Mucosa of gallbladder (tissue), 1 donor: ENCODE results near the gene ZBTB48. TPM values are rescaled to one million over a fixed set of nuclear protein-coding genes. Genes with fewer than 3 reads are reported as not detected.
"Not testable (repeated sequence)": the region's sequence is repeated elsewhere in the genome, so short reads cannot be mapped to it uniquely, and the experiment has no call there.

Source experiments
- DNase-seq: peaks from one replicate; pipeline ENCODE4 v3.0.0-alpha.2; 2020; ENCODE audit warnings: low spot score
- total RNA-seq: library from RNA; stranded (reverse); gene quantifications from one replicate; pipeline ENCODE4 v1.2.1, GENCODE V29; 2021
- donor health status: DM: no; HTN: no; CAD: no.

Gene ZBTB48
- total RNA-seq, 1 donor from 2014 or later = 55.1 TPM

GRCh38 chr1:6591222-6591621 is 11.4 kb downstream of the ZBTB48 start:
- no peak for DNase-seq

DNA sequence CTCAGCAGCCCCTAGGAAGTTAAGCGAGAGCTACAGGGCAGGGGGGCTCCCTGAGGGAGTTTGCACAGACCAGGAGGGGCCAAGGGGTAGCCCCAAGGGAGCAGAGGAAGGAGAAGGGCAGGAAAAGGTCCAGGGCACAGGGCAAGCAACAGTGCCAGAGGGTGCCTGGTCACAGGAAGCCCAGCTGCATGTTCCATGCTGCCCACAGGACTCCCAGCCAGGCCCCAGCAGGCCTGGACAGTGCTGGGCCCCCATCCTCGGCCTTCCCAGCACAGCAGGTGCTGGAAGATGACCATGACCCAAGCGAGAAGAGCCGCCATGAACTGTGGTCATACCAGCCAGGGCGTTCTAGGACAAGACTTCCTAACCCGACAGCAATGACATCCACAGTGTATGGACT is 11.8 kb downstream of the ZBTB48 start:
- no peak for DNase-seq

DNA sequence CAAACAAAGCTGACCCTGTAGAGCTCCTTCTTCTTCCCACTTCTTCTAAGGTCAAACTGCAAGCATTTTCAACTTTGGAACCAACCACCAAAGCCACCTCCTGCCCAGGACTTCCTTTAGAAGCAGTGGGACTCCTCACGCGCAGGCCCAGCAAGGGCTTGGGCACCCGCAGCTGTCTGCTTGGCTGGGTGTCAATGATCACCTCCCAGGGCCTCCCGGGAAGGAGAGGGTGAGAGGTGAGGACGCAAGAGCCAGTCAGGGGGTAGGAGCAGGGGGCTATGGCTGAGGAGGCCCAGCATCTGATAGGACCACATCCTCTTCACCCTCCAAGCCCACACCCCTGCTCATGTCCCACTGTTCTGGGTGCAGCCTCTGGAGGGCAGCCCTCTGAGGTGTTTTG is 12.6 kb downstream of the ZBTB48 start:
- DNase-seq = no peak

DNA sequence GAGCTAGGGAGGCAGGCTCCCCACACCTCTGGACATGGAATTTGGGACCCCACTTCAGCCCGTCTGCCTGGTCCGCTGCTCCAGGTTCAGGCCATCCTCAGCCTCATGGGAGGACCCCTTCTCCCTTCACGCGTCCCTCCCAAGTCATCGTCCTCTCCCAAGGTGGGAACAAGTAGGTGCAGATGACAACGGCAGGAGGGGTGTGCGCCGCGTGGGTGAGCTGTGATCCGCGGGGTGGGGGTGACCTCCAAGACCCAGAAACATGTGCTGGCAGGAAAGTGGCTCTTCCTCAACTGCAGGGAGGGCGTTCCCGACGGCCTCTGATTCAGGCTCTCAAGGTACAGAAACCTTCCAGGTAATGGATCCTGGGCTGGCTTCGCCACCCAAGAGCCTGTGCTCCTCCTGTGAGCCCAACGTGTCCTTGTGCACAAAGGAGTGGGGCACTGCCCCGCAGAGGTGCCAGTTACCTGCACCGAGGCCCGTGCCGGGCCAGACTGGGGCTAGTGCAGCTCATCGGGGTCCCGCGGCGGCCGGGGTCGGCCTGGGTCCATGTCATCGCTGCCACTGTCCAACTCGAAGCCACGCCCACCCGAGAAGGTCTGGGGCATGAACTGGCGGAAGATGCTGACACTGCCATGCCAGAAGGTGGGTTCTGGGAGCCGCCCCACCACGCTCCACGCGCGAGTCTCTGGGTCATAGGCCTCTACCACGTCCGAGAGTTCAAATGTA is 13.2 kb downstream of the ZBTB48 start:
- DNase-seq = no peak

DNA sequence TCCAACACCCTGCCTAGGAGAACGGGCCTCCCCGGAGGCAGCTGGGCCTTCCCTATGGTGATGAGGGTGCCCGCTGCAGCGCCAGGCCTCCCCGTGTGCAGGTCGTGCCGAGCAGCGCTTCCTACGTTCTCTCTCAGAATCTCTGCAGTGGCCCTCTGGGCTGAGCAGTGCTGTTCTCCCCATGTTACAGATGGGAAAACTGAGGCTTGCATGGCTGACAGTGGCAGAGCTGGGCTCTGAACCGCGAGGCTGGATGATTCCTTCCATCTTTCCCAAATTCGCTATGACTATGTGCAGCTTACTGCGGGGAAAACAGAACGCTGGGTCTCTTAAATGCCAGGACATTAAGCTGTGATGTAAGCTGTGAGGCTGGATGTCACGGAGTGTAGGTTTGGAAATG is 14.0 kb downstream of the ZBTB48 start:
- DNase-seq = no peak

- DNase-seq = no peak
Observed at GRCh38 chr1:6594977-6595740, 15.4 kb downstream of the ZBTB48 start.

GRCh38 chr1:6596351-6596750 is 16.6 kb downstream of the ZBTB48 start:
- DNase-seq = no peak

DNA sequence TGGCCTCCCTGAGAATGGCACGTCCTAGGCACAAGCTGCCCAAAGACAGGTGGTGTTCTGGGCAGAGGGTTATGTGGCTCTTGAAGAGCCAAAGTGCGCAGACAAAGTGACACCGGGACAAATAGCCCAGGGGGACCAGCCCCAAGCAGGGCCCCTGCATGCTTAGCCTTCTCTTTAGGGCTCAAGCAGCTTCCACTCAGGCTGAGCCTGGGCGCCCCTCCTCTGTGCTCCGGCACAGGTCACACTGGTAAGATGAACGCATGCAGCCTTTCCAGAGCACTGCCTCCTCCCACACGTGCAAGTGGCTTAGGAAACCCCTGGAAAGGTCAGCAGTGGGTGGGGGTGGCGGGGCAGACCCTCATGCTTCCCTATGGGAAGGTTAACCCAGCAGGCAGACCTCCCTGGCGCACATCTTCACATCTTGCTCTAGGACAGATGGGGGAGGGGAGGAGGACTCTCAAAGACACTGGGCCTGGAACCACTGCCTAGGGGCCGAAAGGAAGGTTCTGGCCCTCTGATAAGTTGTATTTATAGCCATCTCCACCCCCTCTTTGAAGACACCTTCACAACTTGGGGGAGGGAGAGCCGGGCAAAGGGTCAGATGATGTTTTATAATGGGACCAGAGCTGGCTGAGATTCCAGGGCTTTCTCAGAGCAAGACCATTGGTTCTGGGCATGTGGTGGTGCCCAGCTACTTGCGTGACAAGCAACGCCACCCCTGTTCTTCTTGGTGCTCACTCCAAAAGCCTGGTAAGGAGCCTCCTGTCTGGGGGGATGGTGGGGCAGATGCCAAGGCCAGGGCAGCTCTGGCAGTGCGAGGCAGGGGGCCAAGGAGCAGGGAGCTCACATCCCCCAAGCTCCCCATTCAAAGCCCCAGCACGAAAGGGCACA is 17.3 kb downstream of the ZBTB48 start:
- no peak for DNase-seq

GRCh38 chr1:6597777-6598131 is 18.0 kb downstream of the ZBTB48 start:
- no peak for DNase-seq

GRCh38 chr1:6599141-6599975 is 19.6 kb downstream of the ZBTB48 start:
- no peak for DNase-seq

GRCh38 chr1:6599991-6600390 is 20.2 kb downstream of the ZBTB48 start:
- not testable (repeated sequence) for DNase-seq

GRCh38 chr1:6600410-6601048 is 20.7 kb downstream of the ZBTB48 start:
- no peak for DNase-seq

DNA sequence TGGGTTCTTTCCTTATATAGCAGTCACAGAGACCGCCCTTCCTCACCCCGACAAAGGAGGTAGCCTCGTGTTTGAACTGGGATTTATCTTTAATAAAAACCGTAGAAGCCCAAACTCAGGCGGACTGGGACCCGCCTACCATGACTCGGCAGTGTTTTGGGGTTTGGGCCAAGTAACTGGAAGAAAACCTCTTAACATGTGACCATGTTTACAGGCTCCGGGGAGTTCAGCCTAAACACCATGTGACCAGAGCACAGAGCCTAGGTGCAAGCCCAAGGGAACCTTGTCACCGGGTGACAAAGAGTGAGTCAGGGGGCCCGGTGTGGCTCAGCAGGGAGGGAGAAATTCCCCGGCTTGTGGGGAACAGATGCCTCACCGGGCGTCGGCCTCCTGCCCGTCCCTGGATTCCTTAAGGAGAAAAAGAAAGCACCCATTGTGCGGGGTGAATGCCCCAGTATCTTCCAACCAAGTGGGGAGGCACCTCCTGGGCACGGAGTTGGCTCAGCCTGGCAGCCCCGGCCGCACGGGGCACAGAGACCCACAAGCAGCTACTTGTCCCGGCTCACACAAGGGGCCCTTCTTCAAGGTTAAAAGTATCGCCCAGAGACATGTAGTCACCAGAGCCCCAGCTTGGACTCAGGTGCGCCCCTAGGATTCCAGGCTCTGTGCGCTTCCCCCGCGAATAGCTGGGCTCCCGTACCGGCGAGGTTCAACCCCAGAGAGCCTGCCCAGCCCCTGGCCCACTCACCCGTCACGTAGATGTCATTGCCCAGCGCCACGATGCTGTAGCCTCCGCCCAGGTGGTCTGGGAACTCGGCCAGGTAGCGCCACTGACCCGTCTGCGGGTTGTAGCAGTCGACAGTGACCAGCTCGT is 21.5 kb downstream of the ZBTB48 start:
- DNase-seq = peak; percentile 87

DNA sequence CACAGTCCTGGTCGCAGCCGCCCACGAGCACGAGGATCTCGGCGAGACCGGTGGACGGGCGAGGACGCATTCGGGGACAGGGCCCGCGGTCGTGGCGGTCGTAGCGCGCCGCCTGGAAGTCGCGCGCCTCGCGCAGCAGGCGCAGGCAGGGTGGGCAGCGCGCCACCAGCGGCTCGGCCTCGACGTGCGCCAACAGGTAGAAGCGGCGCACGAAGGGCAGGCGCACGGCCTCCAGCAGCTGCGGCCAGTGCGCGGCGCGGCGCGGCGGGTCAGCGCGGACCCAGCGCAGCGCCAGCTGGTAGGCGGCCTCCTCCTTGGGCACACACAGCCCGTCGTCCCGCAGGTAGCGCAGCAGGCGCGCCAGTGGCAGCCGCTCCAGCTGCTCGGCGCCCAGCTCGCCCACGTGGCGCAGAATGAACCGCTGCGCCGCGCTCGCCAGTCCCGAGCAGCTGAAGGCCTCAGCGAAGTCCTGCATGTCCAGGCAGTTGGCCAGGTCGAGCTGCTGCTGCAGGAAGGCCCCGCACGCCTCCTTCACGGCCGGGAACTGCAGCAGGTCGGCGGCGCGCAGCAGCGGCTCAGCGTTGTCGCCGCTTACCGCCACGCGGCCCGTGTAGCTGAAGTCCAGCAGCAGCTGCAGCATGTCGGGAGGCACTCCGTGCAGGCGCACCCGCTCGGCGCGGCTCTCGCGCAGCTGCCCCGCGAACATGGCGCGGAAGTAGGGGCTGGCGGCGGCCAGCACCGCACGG is 22.3 kb downstream of the ZBTB48 start:
- peak; percentile 37 for DNase-seq

DNA sequence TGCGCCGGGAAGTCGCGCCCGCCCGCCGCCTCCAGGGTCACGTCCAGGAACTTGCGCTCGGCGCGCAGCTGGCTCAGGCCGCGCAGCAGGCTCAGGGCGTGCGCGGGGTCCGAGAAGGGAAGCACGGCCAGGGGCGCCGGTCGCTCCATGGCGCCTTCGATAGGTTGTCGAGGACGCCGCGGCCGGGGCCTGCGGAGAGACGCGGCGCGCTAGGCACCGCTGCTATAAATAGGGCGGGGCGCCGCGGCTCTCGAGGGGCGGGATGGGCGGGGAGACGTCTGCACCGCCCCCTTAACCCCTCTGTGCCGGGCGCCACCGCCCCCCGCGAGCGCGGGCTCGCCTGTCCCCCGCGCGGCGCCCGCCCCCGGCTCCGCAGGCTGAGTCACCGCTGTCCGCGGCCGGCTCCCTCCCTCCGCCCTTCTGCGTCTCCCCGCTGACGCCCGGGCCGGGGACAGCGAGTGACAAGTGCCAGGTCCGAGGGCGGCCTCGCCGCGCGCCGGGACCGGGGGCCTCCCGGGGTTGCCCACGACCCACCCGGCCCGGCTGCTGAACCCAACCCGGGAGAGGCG is 23.0 kb downstream of the ZBTB48 start, which contains the start of gene KLHL21:
Gene KLHL21, minus strand, starts transcription at position 201 of the 569 bp plus-strand sequence. Its CDS starts 52 bp downstream, at position 149.
- DNase-seq = peak; percentile 85

GRCh38 chr1:6603238-6603914 is 23.6 kb downstream of the ZBTB48 start:
- DNase-seq = peak; percentile 53

- peak; percentile 78 for DNase-seq
Observed at GRCh38 chr1:6603915-6604558, 24.2 kb downstream of the ZBTB48 start.
